H9 (cell line): ENCODE data around the gene ITGA4. TPM values are rescaled to one million over a fixed set of nuclear protein-coding genes. Genes with fewer than 3 reads are reported as not detected.

ENCODE experiments used
- DNase-seq: peaks from one replicate; pipeline ENCODE4 v3.0.0-alpha.2; 2017
- H2AFZ ChIP-seq: one replicate; pipeline ENCODE4 v1.6.1; 2013; ENCODE audit warnings: mild to moderate bottlenecking, low read length, control low read depth, moderate library complexity
- H2AK5ac ChIP-seq: 2 replicates; pipeline ENCODE4 v1.6.1; 2013; ENCODE audit warnings: low read length, control low read depth, mixed read lengths; ENCODE audit not compliant: insufficient read length
- H2BK120ac ChIP-seq: one replicate; pipeline ENCODE4 v1.6.1; 2013; ENCODE audit warnings: low read depth, mild to moderate bottlenecking, low read length, control low read depth, inconsistent platforms; ENCODE audit not compliant: poor library complexity, severe bottlenecking
- H2BK12ac ChIP-seq: 2 replicates; pipeline ENCODE4 v1.6.1; 2013; ENCODE audit warnings: low read length, control low read depth, mixed read lengths, low read depth; ENCODE audit not compliant: insufficient read length
- H2BK15ac ChIP-seq: 2 replicates; pipeline ENCODE4 v1.6.1; 2013; ENCODE audit warnings: low read depth, low read length, control low read depth
- H2BK20ac ChIP-seq: one replicate; pipeline ENCODE4 v1.6.1; 2013; ENCODE audit warnings: low read depth, mild to moderate bottlenecking, low read length, control low read depth, inconsistent platforms; ENCODE audit not compliant: poor library complexity, severe bottlenecking
- H2BK5ac ChIP-seq: 2 replicates; pipeline ENCODE4 v1.6.1; 2013; ENCODE audit warnings: low read length, control low read depth, mixed read lengths; ENCODE audit not compliant: insufficient read length
- H3K14ac ChIP-seq: 2 replicates; pipeline ENCODE4 v1.6.1; 2013; ENCODE audit warnings: low read length, control low read depth; ENCODE audit not compliant: insufficient read depth
- H3K18ac ChIP-seq: 2 replicates; pipeline ENCODE4 v1.6.1; 2013; ENCODE audit warnings: low read depth, mild to moderate bottlenecking, mixed read lengths, low read length, control low read depth; ENCODE audit not compliant: insufficient read length
- H3K23ac ChIP-seq: 2 replicates; pipeline ENCODE4 v1.6.1; 2013; ENCODE audit warnings: low read length, control low read depth, mixed read lengths, low read depth; ENCODE audit not compliant: insufficient read length
- H3K23me2 ChIP-seq: 2 replicates; pipeline ENCODE4 v1.6.1; 2013; ENCODE audit warnings: low read depth, mild to moderate bottlenecking, mixed read lengths, low read length, control low read depth; ENCODE audit not compliant: insufficient read length, poor library complexity, severe bottlenecking
- H3K27ac ChIP-seq: 2 replicates; pipeline ENCODE4 v1.5.1; 2013; ENCODE audit warnings: low read length, control low read depth, mixed read lengths, low read depth; ENCODE audit not compliant: insufficient read length
- H3K27me3 ChIP-seq: 2 replicates; pipeline ENCODE4 v1.6.1; 2013; ENCODE audit warnings: low read length, control low read depth, inconsistent platforms; ENCODE audit not compliant: insufficient read depth
- H3K4ac ChIP-seq: 2 replicates; pipeline ENCODE4 v1.6.1; 2013; ENCODE audit warnings: low read depth, mild to moderate bottlenecking, control low read depth, inconsistent platforms, low read length, moderate library complexity
- H3K4me1 ChIP-seq: 2 replicates; pipeline ENCODE4 v1.6.1; 2013; ENCODE audit warnings: low read length, control low read depth, inconsistent platforms; ENCODE audit not compliant: insufficient read depth
- H3K4me2 ChIP-seq: 2 replicates; pipeline ENCODE4 v1.6.1; 2013; ENCODE audit warnings: low read length, control low read depth, mixed read lengths; ENCODE audit not compliant: insufficient read length, insufficient read depth
- H3K56ac ChIP-seq: 2 replicates; pipeline ENCODE4 v1.6.1; 2013; ENCODE audit warnings: low read depth, mild to moderate bottlenecking, mixed read lengths, low read length, control low read depth; ENCODE audit not compliant: insufficient read length
- H3K79me1 ChIP-seq: 2 replicates; pipeline ENCODE4 v1.6.1; 2013; ENCODE audit warnings: low read depth, mild to moderate bottlenecking, moderate library complexity, low read length, control low read depth, inconsistent platforms; ENCODE audit not compliant: insufficient read depth, poor library complexity, severe bottlenecking
- H3K79me2 ChIP-seq: 2 replicates; pipeline ENCODE4 v1.6.1; 2013; ENCODE audit warnings: low read length, control low read depth, inconsistent platforms; ENCODE audit not compliant: insufficient read depth
- H3K9ac ChIP-seq: 2 replicates; pipeline ENCODE4 v1.6.1; 2013; ENCODE audit warnings: low read length, control low read depth, mixed read lengths; ENCODE audit not compliant: insufficient read length; ENCODE audit errors: extremely low read depth
- H3K9me3 ChIP-seq: one replicate; pipeline ENCODE4 v1.6.1; 2013; ENCODE audit warnings: low read depth, low read length, inconsistent platforms; ENCODE audit not compliant: control insufficient read depth
- H3T11ph ChIP-seq: one replicate; pipeline ENCODE4 v1.6.1; 2013; ENCODE audit warnings: mild to moderate bottlenecking, low read length, control low read depth, inconsistent platforms
- H4K20me1 ChIP-seq: one replicate; pipeline ENCODE4 v1.6.1; 2013; ENCODE audit not compliant: control insufficient read depth, insufficient read length, insufficient read depth
- H4K5ac ChIP-seq: 2 replicates; pipeline ENCODE4 v1.6.1; 2013; ENCODE audit warnings: low read depth, mild to moderate bottlenecking, mixed read lengths, low read length, control low read depth; ENCODE audit not compliant: insufficient read length
- H4K8ac ChIP-seq: replicated peaks from 2 replicates; pipeline ENCODE4 v1.6.1; 2013; ENCODE audit warnings: low read length, control low read depth, mixed read lengths, low read depth; ENCODE audit not compliant: insufficient read length
- H4K91ac ChIP-seq: 2 replicates; pipeline ENCODE4 v1.6.1; 2013; ENCODE audit warnings: low read depth, mild to moderate bottlenecking, moderate library complexity, mixed read lengths, low read length, control low read depth; ENCODE audit not compliant: insufficient read length
- H3K27ac Mint-ChIP-seq, 3 experiments: 2 replicates in 2 of 3; 3 replicates in 1 of 3; pipeline ENCODE4 v1.8.0; 2020 to 2021; ENCODE audit warnings: mixed read lengths in 3 of 3, mild to moderate bottlenecking in 1 of 3, moderate library complexity in 1 of 3
- H3K27me3 Mint-ChIP-seq: 2 replicates; pipeline ENCODE4 v1.8.0; 2021; ENCODE audit warnings: low read depth, mild to moderate bottlenecking, moderate library complexity, mixed read lengths
- H3K36me3 Mint-ChIP-seq, 3 experiments: 2 replicates in 2 of 3; 3 replicates in 1 of 3; pipeline ENCODE4 v1.8.0; 2020 to 2021; ENCODE audit warnings: low read depth in 3 of 3, mixed read lengths in 3 of 3; ENCODE audit not compliant: insufficient read depth in 1 of 3
- H3K4me1 Mint-ChIP-seq, 2 experiments: 2 replicates each; pipeline ENCODE4 v1.8.0; 2020; ENCODE audit warnings: mixed read lengths in 2 of 2
- H3K4me3 Mint-ChIP-seq, 2 experiments: 2 replicates in 1 of 2; 3 replicates in 1 of 2; pipeline ENCODE4 v1.8.0; 2020 to 2021; ENCODE audit warnings: mild to moderate bottlenecking in 2 of 2, mixed read lengths in 2 of 2, moderate library complexity in 1 of 2
- H3K9me3 Mint-ChIP-seq, 2 experiments: 2 replicates in 1 of 2; 3 replicates in 1 of 2; pipeline ENCODE4 v1.8.0; 2020; ENCODE audit warnings: mild to moderate bottlenecking in 2 of 2, mixed read lengths in 2 of 2, moderate library complexity in 1 of 2
- WGBS: extraction: QIAGEN DNeasy Blood & Tissue Kit; methylation state at CpG from one replicate; pipeline ENCODE4 v1.1.7; 2013; ENCODE audit warnings: missing lambda C conversion rate, low lambda C conversion rate, mixed read lengths; ENCODE audit not compliant: insufficient read length; ENCODE audit errors: extremely low coverage; 5-methylcytosine and 5-hydroxymethylcytosine counted together
- total RNA-seq: library from RNA; stranded (reverse); gene quantifications from 2 replicates; pipeline ENCODE4 v1.2.1, GENCODE V29; 2021
- TF ChIP-seq, protein P1 (sequence below): fragments of 200-600 bp; sonication (generic); conservative IDR thresholded peaks from 3 replicates; pipeline ENCODE4 v1.8.0; 2021; ENCODE audit warnings: antibody characterized with exemption, mild to moderate bottlenecking

The ITGA4 gene
- total RNA-seq, 1 experiment from 2014 or later: 1.3 TPM

DNA sequence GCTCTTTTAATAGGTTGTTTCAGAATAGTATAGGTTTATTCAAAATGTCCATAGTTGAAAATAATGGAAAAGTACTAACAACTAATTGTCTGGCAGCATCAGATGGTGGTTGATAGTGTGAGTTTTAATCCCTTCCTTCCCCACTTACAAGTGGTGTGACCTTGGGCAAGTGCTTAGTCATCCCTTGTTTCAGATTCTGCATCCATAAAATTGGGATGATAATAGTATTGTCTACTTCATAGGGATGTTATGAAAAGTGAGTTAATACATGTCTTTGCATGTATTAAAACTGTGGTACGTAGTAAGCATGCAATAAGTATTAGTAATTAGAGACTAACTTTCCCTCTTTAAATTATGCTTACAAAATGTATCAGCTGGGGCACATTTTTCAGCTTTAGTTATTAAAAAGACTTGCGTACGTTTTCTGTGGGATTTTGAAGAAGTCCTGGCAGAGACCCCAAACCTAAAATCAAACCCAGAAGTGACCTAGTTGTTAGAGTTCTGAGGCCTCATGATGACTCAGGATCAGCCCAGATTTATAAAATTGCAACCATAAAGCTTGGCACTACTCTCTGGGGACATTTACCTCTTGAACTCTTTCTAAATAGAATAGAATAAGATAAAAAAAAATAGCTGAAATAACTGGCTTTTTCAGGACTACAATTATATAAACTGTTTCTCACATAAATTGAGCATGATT is 8.6 kb downstream of the ITGA4 start:
- H3K14ac ChIP-seq: no peak overlapping the region
- H4K20me1 ChIP-seq: no peaks in the 10 kb centered on the region
- no peak overlapping the region for H2BK15ac ChIP-seq
- H2AFZ ChIP-seq: no peak overlapping the region
- peaks cover 17% of the 10 kb centered on the region for H3K27me3 Mint-ChIP-seq
- H3K4me2 ChIP-seq: no peak overlapping the region
- H3K56ac ChIP-seq: no peak overlapping the region
- no peaks in the 10 kb centered on the region for H3K9me3 Mint-ChIP-seq
- H2BK5ac ChIP-seq: no peak overlapping the region
- no peak overlapping the region for H3K4ac ChIP-seq
- no CpG with 5 or more reads among the region's 3 CpGs for WGBS
- H3K79me2 ChIP-seq: no peaks in the 10 kb centered on the region
- no peak overlapping the region for H4K5ac ChIP-seq
- no peaks in the 10 kb centered on the region for H3K9me3 ChIP-seq
- H3K18ac ChIP-seq: no peak overlapping the region
- no peak overlapping the region for H4K91ac ChIP-seq
- H3K36me3 Mint-ChIP-seq: no peaks in the 10 kb centered on the region
- no peak overlapping the region for H3K4me3 Mint-ChIP-seq
- no peak overlapping the region for H2AK5ac ChIP-seq
- H2BK120ac ChIP-seq: no peak overlapping the region
- H3T11ph ChIP-seq: no peak overlapping the region
- no peak overlapping the region for H3K27ac Mint-ChIP-seq
- H3K27me3 ChIP-seq: no peaks in the 10 kb centered on the region
- no peak overlapping the region for H3K27ac ChIP-seq
- H2BK12ac ChIP-seq: no peak overlapping the region
- H4K8ac ChIP-seq: no peak overlapping the region
- peaks cover 5 to 9% of the 10 kb centered on the region in 2 experiments for H3K4me1 Mint-ChIP-seq
- H3K23ac ChIP-seq: no peak overlapping the region
- H2BK20ac ChIP-seq: no peak overlapping the region
- no peak overlapping the region for H3K9ac ChIP-seq
- no peak for DNase-seq
- TF ChIP-seq, protein P1, sequence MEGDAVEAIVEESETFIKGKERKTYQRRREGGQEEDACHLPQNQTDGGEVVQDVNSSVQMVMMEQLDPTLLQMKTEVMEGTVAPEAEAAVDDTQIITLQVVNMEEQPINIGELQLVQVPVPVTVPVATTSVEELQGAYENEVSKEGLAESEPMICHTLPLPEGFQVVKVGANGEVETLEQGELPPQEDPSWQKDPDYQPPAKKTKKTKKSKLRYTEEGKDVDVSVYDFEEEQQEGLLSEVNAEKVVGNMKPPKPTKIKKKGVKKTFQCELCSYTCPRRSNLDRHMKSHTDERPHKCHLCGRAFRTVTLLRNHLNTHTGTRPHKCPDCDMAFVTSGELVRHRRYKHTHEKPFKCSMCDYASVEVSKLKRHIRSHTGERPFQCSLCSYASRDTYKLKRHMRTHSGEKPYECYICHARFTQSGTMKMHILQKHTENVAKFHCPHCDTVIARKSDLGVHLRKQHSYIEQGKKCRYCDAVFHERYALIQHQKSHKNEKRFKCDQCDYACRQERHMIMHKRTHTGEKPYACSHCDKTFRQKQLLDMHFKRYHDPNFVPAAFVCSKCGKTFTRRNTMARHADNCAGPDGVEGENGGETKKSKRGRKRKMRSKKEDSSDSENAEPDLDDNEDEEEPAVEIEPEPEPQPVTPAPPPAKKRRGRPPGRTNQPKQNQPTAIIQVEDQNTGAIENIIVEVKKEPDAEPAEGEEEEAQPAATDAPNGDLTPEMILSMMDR: no peak
- H3K79me1 ChIP-seq: no peaks in the 10 kb centered on the region
- H3K23me2 ChIP-seq: no peaks in the 10 kb centered on the region
- no peaks in the 10 kb centered on the region for H3K4me1 ChIP-seq
